ENCODE data around the gene KLK7.

Gene KLK7

GRCh38 chr19:50983625-50984292, at the start of gene KLK7:
TSS of gene KLK7 (minus strand) at chr19:50983917. CDS start at chr19:50982399, 1,518 bp downstream.
- FAIRE-seq, result no peak

GRCh38 chr19:51031880-51032225, 48.1 kb upstream of the KLK7 start:
- FAIRE-seq, result no peak

DNA sequence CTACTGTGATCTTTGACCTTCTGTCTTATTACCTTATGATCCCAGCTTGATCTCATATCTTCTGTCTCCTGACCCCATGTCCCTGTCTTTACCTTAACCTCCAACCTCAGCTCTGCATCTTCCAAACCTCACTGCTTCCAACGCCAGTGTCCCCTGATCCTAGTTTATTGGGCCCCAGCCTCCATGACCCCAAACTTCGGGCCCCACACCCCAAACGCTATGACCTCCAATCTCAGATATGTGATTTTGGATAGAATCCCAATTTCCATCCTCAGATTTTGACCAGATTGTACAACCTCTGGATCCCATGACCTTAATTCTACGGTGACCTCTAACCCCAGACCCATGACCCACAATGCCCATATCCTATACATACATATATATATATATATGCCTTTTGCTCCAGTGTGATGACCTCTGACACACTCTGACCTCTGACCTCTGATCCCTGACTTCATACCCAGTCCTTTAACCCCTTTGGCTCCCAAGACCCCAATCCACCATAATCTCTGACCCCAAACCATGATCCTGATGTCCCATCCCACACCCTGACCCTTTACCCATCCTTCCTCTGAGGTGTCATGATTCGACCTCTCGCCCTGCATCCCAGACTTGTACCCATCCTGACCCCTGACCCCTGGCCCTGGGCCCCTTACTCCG, 47.6 kb upstream of the KLK7 start:
- no peak for FAIRE-seq

DNA sequence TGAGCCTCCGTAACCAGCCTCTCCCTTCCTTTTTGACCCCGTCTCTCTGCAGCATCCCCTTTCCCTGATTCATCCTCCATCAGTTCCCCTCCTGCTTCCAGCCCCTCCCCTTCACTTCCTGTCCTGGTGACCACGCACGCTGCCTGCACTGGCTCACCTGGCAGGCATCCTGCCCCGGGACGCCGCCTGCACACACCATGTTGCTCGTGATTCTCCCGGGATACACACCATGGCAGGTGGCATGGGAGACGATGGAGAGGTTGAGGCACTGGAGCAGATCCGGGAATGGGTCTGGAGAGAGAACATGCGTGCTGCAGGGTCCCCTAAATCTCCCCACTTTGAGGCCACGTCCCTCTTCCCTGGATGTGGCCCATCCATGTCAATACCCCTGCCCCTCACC, 46.9 kb upstream of the KLK7 start:
- FAIRE-seq, result no peak

- no peak for FAIRE-seq
Observed at GRCh38 chr19:51029718-51030117, 46.0 kb upstream of the KLK7 start.

- FAIRE-seq, result no peak
Observed at GRCh38 chr19:51027873-51028272, 44.2 kb upstream of the KLK7 start.

GRCh38 chr19:51027126-51027806, 43.5 kb upstream of the KLK7 start:
- FAIRE-seq, result no peak

DNA sequence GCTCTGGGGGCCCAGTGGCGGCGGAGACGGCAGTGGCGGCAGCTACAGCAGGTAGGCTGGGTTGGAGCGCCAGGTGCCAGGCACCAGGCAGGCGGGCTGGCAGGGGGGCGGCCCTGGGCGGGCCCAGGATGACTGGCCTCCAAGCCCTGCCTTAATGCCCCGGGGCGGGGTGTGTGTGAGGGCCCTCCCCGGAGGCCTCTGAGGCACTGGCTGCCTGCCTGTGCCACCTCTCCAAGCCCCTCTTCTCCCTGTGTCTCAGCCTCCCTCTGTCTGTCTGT, 42.8 kb upstream of the KLK7 start, which contains the start of gene KLK11:
Gene KLK11 (minus strand): TSS at position 63 of the 278 bp plus-strand sequence. CDS start 985 bp downstream, outside the sequence.
- FAIRE-seq, result no peak

DNA sequence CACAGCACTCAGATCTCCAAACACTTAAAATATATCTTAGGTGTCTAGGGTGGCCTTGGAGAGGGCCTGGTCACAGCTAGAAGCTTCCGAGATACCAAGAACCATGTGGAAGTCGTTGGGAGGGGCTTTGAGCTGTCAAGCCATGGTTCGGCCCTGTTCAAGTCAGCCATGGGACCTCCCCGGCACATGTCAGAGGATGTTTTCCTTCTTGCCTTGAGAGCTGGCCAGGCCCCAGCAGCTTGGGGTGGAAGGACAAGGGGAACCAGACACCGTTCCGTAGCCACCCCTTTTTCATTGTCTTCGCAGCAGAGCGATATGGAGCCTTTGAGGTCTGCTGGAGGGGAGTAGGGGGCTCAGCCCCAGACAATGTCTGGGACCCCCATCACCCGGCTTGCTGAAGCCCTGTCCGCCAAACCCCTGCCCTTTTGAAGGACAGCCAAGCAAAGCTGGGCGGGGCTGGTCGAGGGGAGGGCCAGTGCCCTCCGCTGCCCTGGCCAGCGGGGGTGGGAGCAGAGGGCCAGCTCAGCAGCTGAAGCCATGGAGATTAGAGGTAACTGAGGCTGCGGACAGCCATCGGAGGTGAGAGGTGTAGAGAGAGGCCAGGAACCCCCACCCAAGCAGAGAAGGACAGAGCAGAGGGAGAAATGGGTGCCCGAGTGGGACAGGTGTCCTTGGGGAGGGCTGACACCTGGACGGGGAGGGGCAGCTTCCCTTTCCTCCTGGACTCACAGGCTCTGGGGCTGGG, 42.3 kb upstream of the KLK7 start:
- no peak for FAIRE-seq

- FAIRE-seq, result no peak
Observed at GRCh38 chr19:51025401-51025800, 41.7 kb upstream of the KLK7 start.

- no peak for FAIRE-seq
Observed at GRCh38 chr19:51024924-51025323, 41.2 kb upstream of the KLK7 start.

- FAIRE-seq, result no peak
Observed at GRCh38 chr19:51023946-51024345, 40.2 kb upstream of the KLK7 start.

DNA sequence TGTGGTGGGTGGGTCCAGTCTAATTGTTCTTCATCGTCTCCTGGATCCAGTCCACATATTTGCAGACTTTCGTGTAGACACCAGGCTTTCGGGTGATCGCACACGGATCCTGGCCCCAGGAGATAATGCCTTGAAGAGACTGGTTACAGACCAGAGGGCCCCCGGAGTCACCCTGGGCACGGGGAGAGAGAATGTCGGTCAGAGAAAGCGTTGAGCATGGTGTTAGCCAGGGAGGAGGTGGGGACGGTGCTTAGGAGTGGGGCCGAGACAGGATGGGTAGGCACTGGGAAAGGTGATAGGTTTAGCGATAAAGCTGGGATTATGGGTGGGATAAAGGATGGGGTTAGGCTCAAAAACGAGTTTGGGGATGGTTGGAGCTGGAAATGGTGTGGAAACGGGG, 38.8 kb upstream of the KLK7 start:
- no peak for FAIRE-seq

DNA sequence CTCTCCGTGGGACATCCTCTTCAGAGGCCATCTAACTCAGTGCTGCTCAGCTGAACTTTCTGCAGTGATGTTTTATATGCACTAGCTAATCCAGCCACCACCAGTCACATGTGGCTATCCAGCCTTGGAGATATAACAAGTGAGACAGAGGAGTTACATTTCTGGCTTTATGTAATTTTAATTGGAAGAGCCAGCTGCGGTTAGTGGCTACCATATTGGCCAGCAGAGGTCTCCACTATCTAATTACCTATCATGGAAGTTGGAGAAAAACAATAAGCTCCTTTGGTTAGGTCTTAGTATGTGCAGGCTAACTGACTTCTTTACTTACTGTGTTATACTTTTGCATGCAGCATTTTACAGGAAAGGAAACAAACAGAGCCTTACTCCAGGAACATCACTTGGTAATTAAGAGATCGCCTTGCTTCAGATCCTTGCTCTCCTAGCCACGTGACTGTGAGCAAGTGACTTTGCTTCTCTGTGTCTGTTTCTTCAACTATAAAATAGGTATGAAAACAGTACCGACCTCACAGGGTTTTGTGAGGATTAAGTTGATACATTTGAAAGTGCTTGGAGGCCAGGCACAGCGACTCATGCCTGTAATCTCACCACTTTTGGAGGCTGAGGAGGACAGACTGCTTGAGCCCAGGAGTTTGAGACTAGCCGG, 37.4 kb upstream of the KLK7 start:
- FAIRE-seq, result no peak

DNA sequence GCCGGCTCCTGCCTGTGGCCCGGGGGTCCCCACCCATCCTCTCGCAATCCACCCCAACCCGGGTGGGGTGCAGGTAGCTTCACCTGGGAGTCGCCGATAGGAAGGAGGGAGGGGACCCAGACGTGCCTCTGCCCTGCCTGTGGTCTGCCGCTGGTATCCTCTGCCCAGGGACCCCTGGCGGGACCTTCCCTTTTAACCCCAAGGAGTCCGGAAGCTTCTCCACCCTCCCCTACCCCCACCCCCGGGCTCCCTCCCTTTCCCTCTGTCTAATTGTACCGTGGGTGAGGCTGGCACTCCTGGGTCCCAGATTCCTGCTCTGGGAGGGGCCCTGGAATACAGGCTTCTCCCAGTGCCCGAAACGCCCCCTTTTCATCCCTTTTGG, 35.8 kb upstream of the KLK7 start, which contains the start of gene KLK10:
Gene KLK10 (minus strand): TSS at position 166 of the 382 bp plus-strand sequence. CDS start 579 bp downstream, outside the sequence.
- FAIRE-seq, result no peak

GRCh38 chr19:51018745-51019543, 35.2 kb upstream of the KLK7 start:
- no peak for FAIRE-seq

DNA sequence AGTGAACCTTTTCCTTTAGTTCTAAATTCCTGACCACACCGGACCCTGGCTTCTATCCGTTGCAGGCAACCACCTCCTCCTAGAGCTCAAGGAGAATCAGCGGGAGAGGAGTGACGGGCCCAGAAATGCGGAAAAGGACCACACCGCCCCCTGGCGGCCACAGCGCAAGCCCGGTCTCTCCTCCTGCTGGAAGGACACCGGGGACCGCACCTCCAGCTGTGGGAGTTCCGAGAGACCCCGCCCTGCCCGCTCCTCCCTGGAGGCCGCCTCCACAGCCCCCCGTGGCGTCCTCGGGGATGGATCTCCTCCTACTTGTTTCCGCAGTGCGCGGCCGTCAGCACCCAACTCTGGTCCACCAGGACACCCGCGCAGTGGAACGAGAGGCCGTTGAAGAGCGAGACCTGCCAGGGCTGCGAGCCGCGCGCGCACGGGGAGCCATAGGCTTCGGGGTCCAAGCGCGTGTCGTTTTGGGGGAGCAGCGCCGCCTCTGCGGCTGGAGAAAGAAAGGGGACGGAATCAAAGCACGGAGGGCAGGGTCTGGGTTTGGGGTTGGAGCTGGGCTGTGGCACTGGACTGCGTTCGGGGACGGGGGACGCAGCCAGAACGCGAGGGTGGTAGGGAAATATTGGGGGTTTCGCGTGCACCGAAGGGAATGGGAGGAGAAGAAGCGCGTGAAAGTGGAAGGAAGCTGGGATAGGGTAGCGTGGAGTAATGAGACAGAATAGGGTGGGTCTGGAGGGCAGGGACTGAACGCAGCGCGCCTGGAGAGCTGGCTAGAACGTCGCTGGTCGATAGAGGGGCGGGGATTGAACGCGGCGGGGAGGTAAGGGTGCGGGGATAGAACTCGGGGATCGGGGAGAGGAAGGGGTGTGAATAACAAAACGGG, 33.3 kb upstream of the KLK7 start:
- no peak for FAIRE-seq

DNA sequence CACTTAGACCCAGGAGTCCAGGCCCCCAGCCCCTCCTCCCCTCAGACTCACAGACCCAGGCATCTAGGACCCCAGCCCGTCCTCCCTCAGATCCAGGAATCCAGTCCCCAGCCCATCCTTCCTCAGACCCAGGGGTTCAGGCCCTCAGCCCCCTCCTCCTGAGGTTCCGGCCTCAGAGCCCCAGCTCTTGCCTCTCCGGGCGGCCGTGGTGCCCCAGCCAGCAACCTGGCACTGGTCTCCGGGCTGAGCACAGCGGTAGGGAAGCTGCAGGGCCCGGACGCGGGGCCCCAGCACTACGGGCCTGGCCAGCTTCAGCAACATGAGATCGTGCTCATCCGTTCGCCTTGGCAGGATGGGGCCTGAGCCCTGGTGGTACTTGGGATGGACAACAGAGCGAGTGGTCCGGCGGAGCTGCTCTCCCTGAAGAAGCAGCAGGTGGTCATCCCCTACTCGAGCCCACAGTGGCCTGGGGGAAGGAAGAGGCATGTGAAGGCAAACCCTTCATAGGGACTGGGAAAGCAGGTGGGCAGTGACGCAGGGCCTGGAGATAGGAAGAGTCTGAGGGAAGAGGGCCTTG, 32.1 kb upstream of the KLK7 start:
- no peak for FAIRE-seq

GRCh38 chr19:51014242-51014641, 30.5 kb upstream of the KLK7 start:
- no peak for FAIRE-seq

DNA sequence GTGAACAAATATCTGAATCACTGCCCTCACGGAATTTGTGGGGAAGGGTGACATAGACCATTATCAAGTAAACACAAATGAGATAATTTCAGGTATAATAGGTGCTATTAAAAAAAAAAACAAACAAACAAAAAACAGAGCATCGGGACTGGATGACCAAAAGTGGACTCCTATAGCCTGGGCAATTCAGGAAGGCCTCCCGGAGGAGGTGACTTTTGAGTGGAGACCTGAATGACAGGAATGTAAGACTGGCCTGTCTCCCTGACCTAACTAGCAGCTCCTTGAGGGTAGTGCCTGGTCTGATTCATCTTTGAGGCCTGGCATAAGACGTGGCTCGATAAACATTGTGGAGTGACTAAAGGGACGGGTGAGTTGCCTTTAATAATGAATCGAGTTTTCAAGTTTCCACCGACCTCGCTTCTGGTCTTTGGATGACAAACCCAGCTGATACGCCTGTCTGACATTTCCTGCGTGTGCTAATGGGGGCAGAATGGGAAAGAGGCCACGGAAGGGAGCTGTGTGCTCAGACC, 29.0 kb upstream of the KLK7 start:
- no peak for FAIRE-seq
